ENCODE results near the gene TSEN2. TPM values are rescaled to one million over a fixed set of nuclear protein-coding genes. Genes with fewer than 3 reads are reported as not detected.

The TSEN2 gene
- polyA plus RNA-seq, 2 of the 4 experiments (the other 2 are of a cell fraction): 24.9 to 33.1 TPM

- ATAC-seq: peak in 1 of 2 experiments; percentile 43; a peak in 2 of 6 replicates
- DNase-seq (ENCODE audit: low read depth in 1 of 2, low spot score in 1 of 2): peak in 1 of 2 experiments; percentile 33
- POLR2A ChIA-PET: interaction anchor here (1.0 kb wide), 1 partner anchor 14 kb away, joined by 4 read pairs; the partner anchor contains the start of gene TSEN2
Observed at GRCh38 chr3:12470111-12470510, 14.2 kb upstream of the TSEN2 start.

GRCh38 chr3:12470680-12471079, 13.6 kb upstream of the TSEN2 start:
- Histone ChIP-seq H3K4me2 (peak overlapping the region; percentile 67), H3K27ac (peak overlapping the region; percentile 73 to 84), H3K4me3 (no peak overlapping the region), H3K9me3 (no peaks in the 10 kb centered on the region), H3K4me1 (peaks cover 26% of the 10 kb centered on the region)
- DNase-seq (ENCODE audit: low read depth in 1 of 2, low spot score in 1 of 2) (no peak), FAIRE-seq (no peak), ATAC-seq (no peak)
- TF ChIP-seq BHLHE40 (IDR thresholded peaks at IDR 0.05; ENCODE audit: low read depth, low read length) (no peak), RAD21 (conservative IDR thresholded peaks at IDR 0.05 in 1 of 2, IDR thresholded peaks at IDR 0.05 in 1 of 2) (no peak), NFE2L2 (conservative IDR thresholded peaks at IDR 0.05; ENCODE audit: low read length) (no peak), KDM5A (IDR thresholded peaks at IDR 0.05) (no peak), TFCP2L1 (CRISPR knock-in tag; IDR thresholded peaks at IDR 0.05) (no peak), HDAC2 (IDR thresholded peaks at IDR 0.05) (no peak), HOXB5 (CRISPR knock-in tag; IDR thresholded peaks at IDR 0.05) (no peak), RARB (CRISPR knock-in tag; IDR thresholded peaks at IDR 0.05) (no peak), NR3C1 (IDR thresholded peaks at IDR 0.05) (no peak), CEBPB (IDR thresholded peaks at IDR 0.05) (no peak), RCOR1 (IDR thresholded peaks at IDR 0.05; ENCODE audit: low read depth, low read length) (no peak), MAZ (IDR thresholded peaks at IDR 0.05; ENCODE audit: borderline replicate concordance, low read depth, low read length) (no peak), POLR2AphosphoS2 (conservative IDR thresholded peaks at IDR 0.05; ENCODE audit: low read length) (no peak), ZFP36 (IDR thresholded peaks at IDR 0.05; ENCODE audit: borderline replicate concordance, partially characterized antibody) (no peak), GATA3 (IDR thresholded peaks at IDR 0.05; ENCODE audit: borderline replicate concordance) (no peak), REST (IDR thresholded peaks at IDR 0.05) (no peak), TP53 (CRISPR knock-in tag; IDR thresholded peaks at IDR 0.05) (no peak), PBX3 (IDR thresholded peaks at IDR 0.05) (no peak), ZSCAN20 (CRISPR knock-in tag; IDR thresholded peaks at IDR 0.05) (no peak), ESRRA (IDR thresholded peaks at IDR 0.05; ENCODE audit: borderline replicate concordance, low read length) (no peak)
- 94% methylated on average over 3 of the region's 3 CpGs for WGBS (ENCODE audit: missing lambda C conversion rate)
- ChIA-PET POLR2A (interaction anchor here (0.6 kb wide), 1 partner anchor 65 kb away, joined by 3 read pairs; no protein-coding TSS in a partner anchor), CTCF (interaction anchor here (0.7 to 12.5 kb wide), 11 partner anchors 9 to 332 kb away, joined by 3 to 342 read pairs (median 5); no protein-coding TSS in a partner anchor)

More at GRCh38 chr3:12470111-12470510, 14.2 kb upstream of the TSEN2 start:
- CTCF ChIA-PET: interaction anchor here (0.6 to 12.5 kb wide), 10 partner anchors 9 to 332 kb away, joined by 3 to 342 read pairs (median 6); no protein-coding TSS in a partner anchor
- Histone ChIP-seq H3K27ac (peak overlapping the region; percentile 73 to 84; a peak in 5 of 6 replicates), H3K9me3 (no peaks in the 10 kb centered on the region), H3K4me2 (peak overlapping the region; percentile 67; the same call in 2 of the 3 replicates), H3K4me3 (no peak overlapping the region), H3K4me1 (peaks cover 25% of the 10 kb centered on the region)
- no peak for FAIRE-seq
- TF ChIP-seq ATOH8 (CRISPR knock-in tag; IDR thresholded peaks at IDR 0.05; ENCODE audit: low read depth) (no peak), MAX (IDR thresholded peaks at IDR 0.05) (no peak), FOSL2 (IDR thresholded peaks at IDR 0.05) (0 out of 2 replicates have a peak, but pooled peaks have one; percentile 15), FOSL2 (CRISPR knock-in tag; IDR thresholded peaks at IDR 0.05) (no peak), GATA3 (IDR thresholded peaks at IDR 0.05; ENCODE audit: borderline replicate concordance) (peak; percentile 18; the same call in 1 of the 2 replicates)
- 65% methylated on average over 5 of the region's 5 CpGs for WGBS (ENCODE audit: missing lambda C conversion rate)
